Keratinocyte (primary cell): ENCODE measurements around the gene ARID5B.

Source experiments
- CTCF ChIP-seq, 3 experiments: IDR thresholded peaks in 1 of 3; conservative IDR thresholded peaks in 1 of 3; optimal IDR thresholded peaks in 1 of 3; 2 replicates in 2 of 3; 3 replicates in 1 of 3; pipeline versions ENCODE3 to v1.5.1; 2011; ENCODE audit warnings: low read length in 3 of 3, mild to moderate bottlenecking in 3 of 3, moderate library complexity in 2 of 3, control low read depth in 1 of 3, inconsistent platforms in 1 of 3; ENCODE audit not compliant: insufficient read depth in 2 of 3; ENCODE audit errors: extremely low read depth in 1 of 3
- EZH2 ChIP-seq: IDR thresholded peaks from one replicate; pipeline ENCODE4 v1.6.1; 2012; ENCODE audit warnings: inconsistent platforms, mild to moderate bottlenecking, low read length, moderate library complexity

GRCh38 chr10:62015994-62016393 is 114.5 kb downstream of the ARID5B start:
- no peak for TF ChIP-seq CTCF (optimal IDR thresholded peaks at IDR 0.05 in 1 of 3, IDR thresholded peaks at IDR 0.05 in 1 of 3, conservative IDR thresholded peaks at IDR 0.05 in 1 of 3; ENCODE audit: extremely low read depth in 1 of 3, insufficient read depth in 2 of 3, low read length in 3 of 3)
- TF ChIP-seq EZH2 = no peak
